GM19372 (cell line): Measurements from ENCODE around the gene VAV2.

ENCODE experiments used
- ATAC-seq: cut with Tn5 transposase; IDR thresholded peaks from one replicate; pipeline ENCODE4 v1.9.1; 2021; ENCODE audit warnings: mild to moderate bottlenecking, low read depth, moderate library complexity; ENCODE audit not compliant: unreplicated experiment

VAV2 gene

GRCh38 chr9:133727277-133727875 is 264.7 kb downstream of the VAV2 start:
- no peak for ATAC-seq

DNA sequence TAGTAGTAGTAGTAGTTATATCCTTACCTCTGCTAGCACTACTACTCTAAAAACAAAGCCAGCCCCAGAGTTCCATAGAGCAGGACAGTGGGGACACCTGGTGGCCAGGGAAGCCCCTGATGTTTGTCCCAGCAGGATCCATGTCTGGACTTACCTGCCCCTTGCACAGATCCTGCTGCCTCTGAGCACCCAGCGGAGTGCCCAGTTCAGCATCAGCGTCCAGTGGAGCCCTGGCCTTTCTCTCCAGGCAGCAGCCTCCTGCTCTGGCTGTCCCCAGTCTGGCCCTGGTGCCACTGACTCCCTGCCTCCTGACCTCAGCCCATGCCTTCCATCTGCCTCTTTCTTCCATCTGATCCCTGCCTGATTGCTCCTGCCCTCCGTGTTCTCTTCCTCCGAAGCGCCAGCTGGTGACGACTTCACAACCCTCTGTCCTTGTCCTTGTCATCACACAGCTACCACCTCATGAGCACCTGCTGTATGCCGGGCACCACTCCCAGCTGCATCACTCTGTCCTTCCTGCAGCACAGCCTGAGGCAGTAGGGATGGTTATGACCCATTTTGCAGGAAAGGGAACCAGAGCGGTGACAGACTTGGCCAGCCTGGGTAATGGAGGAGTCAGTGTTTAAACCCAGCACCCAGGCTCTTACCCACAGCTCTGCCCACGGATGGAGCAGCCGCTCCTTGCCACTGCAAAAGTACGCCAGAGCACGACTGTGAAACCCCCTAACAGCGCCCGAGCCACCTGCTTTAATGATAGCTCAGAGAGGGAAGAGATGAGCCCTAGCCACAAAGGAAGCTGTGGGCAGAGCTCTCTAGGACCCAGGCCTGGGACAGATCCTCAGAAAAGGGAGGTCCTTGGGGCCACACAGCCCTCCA is 265.5 kb downstream of the VAV2 start:
- no peak for ATAC-seq

DNA sequence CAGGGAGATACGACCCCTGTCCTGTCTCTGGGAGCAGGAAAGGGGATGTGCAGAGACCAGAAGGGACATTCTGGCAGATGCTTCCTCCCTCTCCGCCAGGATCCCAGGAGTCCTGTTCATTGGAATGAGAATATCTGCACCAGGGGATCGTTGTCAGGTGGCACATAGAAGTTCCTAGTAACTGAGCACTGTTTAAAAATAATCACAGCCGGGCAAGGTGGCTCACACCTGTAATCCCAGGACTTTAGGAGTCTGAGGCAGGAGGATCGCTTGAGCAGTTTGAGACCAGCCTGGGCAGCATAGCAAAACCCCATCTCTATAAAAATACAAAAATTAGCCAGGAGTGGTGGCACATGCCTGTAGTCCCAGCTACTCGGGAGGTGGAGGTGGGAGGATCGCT is 266.2 kb downstream of the VAV2 start:
- no peak for ATAC-seq

DNA sequence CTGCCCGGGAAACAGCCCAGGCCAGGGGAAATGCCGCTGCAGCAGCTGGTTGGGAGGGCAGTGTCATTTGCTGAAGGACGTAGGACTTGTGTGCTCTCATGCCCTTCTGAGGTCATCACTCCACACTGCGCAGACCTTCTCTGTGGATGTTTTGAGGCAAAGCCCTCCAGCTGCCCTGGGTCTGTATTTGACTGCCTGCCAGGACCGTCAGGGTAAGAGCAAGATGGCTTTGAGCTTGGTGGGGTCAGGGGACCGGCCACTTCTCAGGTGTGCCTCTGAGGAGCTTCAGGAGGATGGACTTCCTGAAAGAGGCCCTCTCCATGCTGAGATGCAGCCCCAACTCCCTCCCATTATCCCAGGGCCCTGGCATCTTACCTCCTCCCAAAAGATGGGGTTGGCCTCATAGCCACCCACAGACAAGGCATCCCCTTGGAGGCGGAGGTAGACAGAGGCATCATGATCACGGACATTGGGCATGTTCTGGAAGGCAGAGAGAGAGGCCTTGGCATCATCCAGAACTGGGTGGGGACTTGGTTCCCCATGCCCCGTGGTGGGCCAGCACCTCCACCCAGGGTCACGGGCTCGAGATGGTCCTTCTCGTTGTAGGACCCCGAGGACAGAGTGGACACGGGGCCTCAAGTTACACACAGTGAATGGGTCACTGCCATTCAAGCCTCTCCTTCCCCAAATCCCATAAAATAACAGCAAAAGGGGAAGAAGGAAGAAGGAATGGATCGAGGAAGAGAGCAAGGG is 273.4 kb downstream of the VAV2 start:
- ATAC-seq = no peak

DNA sequence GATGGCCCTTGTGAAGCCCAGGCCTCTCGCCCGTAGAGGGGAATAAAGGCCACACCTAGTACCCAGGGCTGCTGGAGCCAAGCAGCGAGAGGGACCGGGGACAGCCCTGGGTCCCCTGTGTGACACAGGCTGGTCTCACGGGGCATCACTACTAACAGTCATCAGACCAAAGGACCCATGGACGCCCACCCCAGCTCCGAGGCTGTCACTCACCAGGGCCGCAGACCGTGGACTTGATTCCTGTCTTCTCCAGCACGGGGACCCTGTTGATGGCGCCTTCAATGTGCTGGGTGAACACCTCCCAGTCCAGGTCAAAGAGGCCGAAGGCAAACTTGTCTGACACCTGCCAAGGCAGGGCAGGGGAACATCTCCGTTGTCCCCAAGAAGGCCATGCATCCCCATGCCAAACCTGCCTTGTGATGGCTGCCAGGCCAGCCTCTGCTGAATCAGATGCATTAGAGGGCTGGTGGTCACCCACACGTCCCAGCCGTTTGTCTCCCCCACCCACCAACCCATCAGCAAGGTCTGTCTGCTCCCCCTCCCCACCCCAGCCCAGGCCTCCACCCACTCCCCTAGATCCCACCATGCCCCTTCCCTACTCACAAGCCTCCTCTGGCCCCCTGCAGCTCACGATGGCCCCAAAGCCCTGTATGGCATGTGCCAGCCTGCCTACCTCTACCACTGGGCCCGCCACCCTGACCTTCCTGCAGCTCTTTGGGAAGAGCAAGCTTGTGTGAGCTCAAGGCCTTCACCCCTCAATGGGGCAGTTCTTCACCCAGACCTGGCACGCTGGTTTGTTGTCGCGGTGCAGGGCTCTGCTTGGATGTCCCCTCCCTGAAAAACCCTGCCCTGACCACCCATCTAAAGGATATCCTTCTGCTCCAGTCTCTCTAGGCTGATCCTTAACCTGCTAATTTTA is 274.8 kb downstream of the VAV2 start:
- no peak for ATAC-seq

GRCh38 chr9:133716564-133717112 is 275.5 kb downstream of the VAV2 start:
- no peak for ATAC-seq

- ATAC-seq = no peak
Observed at GRCh38 chr9:133715866-133716563, 276.1 kb downstream of the VAV2 start.

DNA sequence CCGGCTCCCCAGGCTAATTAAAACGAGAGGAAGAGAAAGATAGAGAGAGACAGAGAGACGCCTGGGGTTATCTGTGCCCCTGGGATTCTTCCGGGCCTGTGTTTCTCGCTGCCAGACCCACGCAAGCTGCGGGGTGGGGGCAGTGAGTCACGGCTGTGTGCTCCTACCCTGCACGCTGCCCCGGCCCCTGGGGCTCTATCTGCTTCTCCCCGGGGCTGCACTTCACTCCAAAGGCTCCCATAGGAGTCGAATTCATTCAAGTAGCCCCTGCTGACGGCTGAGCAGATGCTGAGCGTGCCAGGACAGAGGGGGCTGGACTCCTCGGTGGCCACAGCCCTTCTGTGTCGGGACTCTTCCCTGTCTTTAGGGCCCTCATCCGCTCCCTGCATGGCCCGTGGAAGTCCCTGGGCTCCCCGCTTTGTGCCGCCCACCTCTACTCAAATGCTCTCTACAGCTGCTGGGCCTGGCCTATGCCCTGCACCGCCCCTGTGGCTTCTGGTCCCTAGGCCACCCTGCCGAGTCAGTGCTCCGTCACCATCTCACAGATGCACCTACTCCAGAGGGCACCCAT is 276.7 kb downstream of the VAV2 start:
- ATAC-seq = no peak

DNA sequence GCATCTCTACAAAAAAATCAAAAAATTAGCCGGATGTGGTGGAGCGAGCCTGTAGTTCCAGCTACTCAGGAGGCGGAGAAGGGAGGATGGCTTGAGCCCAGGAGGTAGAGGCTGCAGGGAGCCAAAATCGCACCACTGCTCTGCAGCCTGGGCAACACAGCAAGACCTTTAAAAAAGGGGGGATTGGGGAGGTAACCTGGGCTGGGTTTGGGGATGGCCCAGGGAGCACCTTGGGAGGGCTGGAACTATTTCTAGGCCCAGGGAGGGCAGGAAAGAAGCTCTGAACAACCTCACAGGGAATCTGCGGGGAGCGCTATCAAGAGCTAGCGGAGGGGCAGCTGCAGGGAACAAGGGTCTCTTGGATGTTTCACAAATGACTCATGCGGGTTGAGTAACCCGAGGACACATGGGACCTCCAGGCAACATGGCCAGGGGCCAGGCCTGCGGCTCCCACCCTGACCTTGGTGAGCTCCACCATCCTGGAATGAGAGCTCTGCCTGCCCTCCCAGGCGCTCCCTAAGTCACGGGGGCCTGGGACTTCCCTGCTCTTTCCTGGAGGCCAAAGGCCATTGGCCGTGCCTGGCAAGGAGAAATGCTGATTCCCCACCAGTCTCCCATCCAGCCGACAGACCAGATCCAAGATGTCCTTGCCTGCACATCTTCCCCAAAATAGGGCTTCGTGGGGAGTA is 277.4 kb downstream of the VAV2 start:
- ATAC-seq = no peak

- no peak for ATAC-seq
Observed at GRCh38 chr9:133713960-133714495, 278.1 kb downstream of the VAV2 start.

DNA sequence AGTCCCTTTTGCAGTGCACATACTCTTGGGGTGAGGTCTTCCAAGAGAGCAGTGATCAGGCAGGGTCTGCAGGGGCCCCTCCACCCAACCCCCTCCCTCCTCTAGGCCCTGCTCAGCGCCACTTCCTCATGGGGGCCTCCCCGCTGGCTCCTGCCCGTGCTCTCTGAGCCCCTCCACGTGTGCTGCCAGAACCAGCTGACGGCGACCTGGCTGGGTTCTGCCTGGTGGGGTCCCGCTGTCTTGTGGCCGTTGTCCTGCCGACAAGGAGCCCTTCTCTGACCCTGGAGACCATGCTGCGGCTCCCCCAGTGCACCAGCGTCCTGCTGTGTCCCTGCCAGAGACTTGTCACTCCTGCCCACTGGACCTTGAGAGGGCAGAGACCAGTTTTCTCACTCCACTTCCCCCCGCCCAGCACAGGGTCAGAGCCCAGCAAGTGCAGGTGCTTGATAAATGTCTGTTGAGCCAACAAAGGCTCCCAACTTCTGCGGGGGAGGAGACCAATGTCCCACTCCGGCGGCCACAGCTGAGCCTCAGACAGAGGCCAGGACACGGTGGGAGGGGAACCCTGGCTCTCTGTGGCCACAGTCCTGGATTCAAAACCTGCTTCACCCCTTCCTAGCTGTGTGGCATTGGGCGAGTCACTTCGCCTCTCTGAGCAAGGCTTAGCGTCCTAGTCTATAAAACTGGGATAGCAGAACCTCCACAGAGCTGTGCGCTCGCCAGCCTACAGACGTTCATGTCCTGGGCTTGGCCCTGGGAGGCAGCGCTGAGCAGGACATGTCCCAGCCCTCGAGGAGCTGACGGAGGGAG is 278.8 kb downstream of the VAV2 start:
- no peak for ATAC-seq

DNA sequence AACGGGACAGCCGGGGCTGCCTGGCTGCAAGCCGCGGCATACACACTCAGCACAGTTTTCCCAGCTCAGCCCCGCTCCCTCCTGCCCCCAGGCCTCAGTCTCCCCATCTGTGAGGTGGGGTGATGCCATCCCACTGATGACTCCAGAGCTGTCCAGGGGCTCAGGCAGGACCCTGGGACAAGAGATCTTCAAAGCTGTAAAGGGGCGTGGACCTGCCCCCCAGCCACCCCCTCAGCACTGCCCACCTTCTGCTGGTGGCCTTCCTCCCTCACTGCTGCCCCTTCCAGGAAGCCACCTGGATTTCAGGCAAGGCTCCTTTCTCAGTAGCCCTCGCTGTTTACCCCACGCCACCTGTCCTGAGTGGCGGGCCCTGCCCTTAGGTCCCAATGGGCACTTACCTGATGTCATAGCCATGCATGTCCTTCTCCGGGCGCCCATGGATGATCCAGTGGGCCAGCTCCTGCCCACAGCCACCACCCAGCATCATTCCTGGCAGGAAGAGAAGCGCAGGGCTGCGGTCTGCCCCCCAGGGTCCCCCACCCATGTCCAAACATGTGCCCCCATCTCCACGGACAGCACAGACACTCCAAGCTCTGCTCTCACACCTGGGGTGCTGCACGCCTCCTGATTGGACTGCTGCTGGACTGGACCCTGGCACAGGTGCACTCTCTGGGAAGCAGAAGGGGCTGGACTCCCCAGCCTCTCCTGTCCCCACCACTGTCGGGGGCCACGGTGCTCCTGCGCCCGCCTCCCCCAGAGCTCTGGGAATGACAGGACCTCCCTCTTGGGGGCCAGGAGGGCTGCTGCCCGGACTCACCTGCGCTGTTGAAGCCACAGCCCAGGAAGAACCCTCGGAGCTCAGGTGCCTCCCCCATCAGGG is 279.7 kb downstream of the VAV2 start:
- ATAC-seq = no peak
